ENCODE measurements around the gene P2RY14.

DNA sequence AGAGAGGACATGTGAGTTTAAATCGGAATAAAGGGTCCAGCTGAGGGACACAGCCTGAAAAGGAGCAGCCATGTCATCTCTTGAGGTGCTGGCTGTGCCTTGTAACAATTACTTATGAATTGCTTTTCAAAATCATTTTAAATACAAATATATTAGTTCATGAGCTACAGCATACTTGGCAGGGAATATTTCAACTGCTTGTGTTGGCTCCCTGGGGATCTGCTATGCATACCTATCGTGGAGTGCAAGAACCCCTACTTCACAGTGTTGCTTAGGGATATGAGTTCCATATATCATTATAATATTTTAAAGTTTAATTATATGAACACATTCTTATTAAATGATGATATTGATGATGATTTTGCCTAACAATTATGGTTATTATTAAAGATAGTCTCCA is 19.1 kb upstream of the P2RY14 start:
- TF ChIP-seq, protein P1, sequence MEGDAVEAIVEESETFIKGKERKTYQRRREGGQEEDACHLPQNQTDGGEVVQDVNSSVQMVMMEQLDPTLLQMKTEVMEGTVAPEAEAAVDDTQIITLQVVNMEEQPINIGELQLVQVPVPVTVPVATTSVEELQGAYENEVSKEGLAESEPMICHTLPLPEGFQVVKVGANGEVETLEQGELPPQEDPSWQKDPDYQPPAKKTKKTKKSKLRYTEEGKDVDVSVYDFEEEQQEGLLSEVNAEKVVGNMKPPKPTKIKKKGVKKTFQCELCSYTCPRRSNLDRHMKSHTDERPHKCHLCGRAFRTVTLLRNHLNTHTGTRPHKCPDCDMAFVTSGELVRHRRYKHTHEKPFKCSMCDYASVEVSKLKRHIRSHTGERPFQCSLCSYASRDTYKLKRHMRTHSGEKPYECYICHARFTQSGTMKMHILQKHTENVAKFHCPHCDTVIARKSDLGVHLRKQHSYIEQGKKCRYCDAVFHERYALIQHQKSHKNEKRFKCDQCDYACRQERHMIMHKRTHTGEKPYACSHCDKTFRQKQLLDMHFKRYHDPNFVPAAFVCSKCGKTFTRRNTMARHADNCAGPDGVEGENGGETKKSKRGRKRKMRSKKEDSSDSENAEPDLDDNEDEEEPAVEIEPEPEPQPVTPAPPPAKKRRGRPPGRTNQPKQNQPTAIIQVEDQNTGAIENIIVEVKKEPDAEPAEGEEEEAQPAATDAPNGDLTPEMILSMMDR (conservative IDR thresholded peaks at IDR 0.05; ENCODE audit: low read length) = no peak
- TF ChIP-seq EZH2phosphoT487 (IDR thresholded peaks at IDR 0.05; ENCODE audit: borderline replicate concordance) = no peak

Measured in Loucy (cell line).